ENCODE measurements around the gene LRIG3.
A peak's percentile ranks its signal among the peaks of the same experiment; 100 is the strongest.
"Not testable (repeated sequence)": the region's sequence is repeated elsewhere in the genome, so short reads cannot be mapped to it uniquely, and the experiment has no call there.

Gene LRIG3

GRCh38 chr12:58920102-58920960 lies at the start of gene LRIG3:
Gene LRIG3 (minus strand): TSS chr12:58920504. CDS start chr12:58920235, 269 bp downstream.
- DNase-seq, result peak; percentile 29

GRCh38 chr12:58969237-58969636 lies 48.9 kb upstream of the LRIG3 start:
- DNase-seq, result no peak

- DNase-seq, result peak; percentile 33
Measured at GRCh38 chr12:58967561-58967960, 47.3 kb upstream of the LRIG3 start.

- no peak for DNase-seq
Measured at GRCh38 chr12:58966939-58967338, 46.6 kb upstream of the LRIG3 start.

- DNase-seq, result no peak
Measured at GRCh38 chr12:58965568-58965967, 45.3 kb upstream of the LRIG3 start.

- no peak for DNase-seq
Measured at GRCh38 chr12:58963844-58964243, 43.5 kb upstream of the LRIG3 start.

GRCh38 chr12:58961906-58962305 lies 41.6 kb upstream of the LRIG3 start:
- DNase-seq, result no peak

GRCh38 chr12:58961166-58961565 lies 40.9 kb upstream of the LRIG3 start:
- DNase-seq, result no peak

GRCh38 chr12:58959639-58960300 lies 39.5 kb upstream of the LRIG3 start:
- no peak for DNase-seq

GRCh38 chr12:58957298-58957697 lies 37.0 kb upstream of the LRIG3 start:
- no peak for DNase-seq

- DNase-seq, result no peak
Measured at GRCh38 chr12:58955849-58956248, 35.5 kb upstream of the LRIG3 start.

- no peak for DNase-seq
Measured at GRCh38 chr12:58954002-58954401, 33.7 kb upstream of the LRIG3 start.

GRCh38 chr12:58950739-58951100 lies 30.4 kb upstream of the LRIG3 start:
- DNase-seq, result no peak

GRCh38 chr12:58949954-58950738 lies 29.8 kb upstream of the LRIG3 start:
- not testable (repeated sequence) for DNase-seq

- DNase-seq, result no peak
Measured at GRCh38 chr12:58943079-58943478, 22.8 kb upstream of the LRIG3 start.

GRCh38 chr12:58942345-58942744 lies 22.0 kb upstream of the LRIG3 start:
- DNase-seq, result no peak

GRCh38 chr12:58939399-58940100 lies 19.2 kb upstream of the LRIG3 start:
- DNase-seq, result no peak

GRCh38 chr12:58938440-58938839 lies 18.1 kb upstream of the LRIG3 start:
- no peak for DNase-seq

GRCh38 chr12:58934528-58934927 lies 14.2 kb upstream of the LRIG3 start:
- no peak for DNase-seq

- no peak for DNase-seq
Measured at GRCh38 chr12:58932806-58933681, 12.7 kb upstream of the LRIG3 start.

- DNase-seq, result no peak
Measured at GRCh38 chr12:58931518-58931917, 11.2 kb upstream of the LRIG3 start.

- DNase-seq, result no peak
Measured at GRCh38 chr12:58930770-58931324, 10.5 kb upstream of the LRIG3 start.
